ENCODE results near the gene TMEM97.

DNA sequence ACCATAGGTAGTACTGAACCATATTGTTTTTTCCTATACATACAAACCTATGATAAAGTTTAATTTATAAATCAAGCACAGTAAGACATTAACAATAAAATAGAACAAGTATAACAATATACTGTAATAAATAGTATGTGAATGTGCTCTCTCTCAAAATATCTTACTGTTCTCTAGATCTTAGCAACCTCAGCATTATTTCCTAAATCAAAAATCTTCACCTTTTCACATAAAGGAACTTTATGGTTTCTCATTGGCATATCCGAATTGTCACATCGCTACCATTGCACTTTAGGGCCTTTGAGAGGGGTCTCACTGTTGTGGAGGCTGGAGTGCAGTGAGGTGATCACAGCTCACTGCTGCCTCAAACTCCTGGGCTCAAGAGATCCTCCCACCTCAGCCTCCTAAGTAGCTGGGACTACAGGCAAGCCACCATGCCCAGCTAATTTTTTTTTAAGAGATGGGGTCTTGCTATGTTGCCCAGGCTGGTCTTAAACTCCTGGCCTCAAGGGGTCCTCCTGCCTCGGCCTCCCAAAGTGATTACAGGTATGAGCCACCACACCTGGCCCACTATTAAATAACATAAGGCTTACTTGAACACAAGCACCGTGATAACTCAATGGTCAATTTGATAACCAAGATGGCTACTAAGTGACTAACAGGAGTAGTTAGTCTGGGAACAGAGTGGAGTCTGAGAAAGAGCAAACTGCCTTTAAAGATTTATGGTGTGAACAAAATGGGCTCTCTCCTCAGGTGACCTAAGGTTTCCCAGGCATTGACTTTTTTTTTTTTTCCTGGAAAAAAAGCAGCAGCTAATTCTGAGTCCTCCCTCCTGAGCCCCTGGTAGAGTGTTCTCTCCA, 2.9 kb upstream of the TMEM97 start:
- TF ChIP-seq, protein P1, sequence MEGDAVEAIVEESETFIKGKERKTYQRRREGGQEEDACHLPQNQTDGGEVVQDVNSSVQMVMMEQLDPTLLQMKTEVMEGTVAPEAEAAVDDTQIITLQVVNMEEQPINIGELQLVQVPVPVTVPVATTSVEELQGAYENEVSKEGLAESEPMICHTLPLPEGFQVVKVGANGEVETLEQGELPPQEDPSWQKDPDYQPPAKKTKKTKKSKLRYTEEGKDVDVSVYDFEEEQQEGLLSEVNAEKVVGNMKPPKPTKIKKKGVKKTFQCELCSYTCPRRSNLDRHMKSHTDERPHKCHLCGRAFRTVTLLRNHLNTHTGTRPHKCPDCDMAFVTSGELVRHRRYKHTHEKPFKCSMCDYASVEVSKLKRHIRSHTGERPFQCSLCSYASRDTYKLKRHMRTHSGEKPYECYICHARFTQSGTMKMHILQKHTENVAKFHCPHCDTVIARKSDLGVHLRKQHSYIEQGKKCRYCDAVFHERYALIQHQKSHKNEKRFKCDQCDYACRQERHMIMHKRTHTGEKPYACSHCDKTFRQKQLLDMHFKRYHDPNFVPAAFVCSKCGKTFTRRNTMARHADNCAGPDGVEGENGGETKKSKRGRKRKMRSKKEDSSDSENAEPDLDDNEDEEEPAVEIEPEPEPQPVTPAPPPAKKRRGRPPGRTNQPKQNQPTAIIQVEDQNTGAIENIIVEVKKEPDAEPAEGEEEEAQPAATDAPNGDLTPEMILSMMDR (IDR thresholded peaks at IDR 0.05 in 4 of 5, conservative IDR thresholded peaks at IDR 0.05 in 1 of 5) = no peak
- TF ChIP-seq POLR2A (IDR thresholded peaks at IDR 0.05) = no peak
